Thymus (tissue), 11 donors: ENCODE results near the gene GNG7. TPM values are rescaled to one million over a fixed set of nuclear protein-coding genes. Genes with fewer than 3 reads are reported as not detected.
"Not testable (repeated sequence)": the region's sequence is repeated elsewhere in the genome, so short reads cannot be mapped to it uniquely, and the experiment has no call there.

ENCODE experiments used
- DNase-seq, 9 donors: peaks; one replicate each; pipeline ENCODE4 v3.0.0-alpha.2; 2013; ENCODE audit warnings: low spot score in 9 of 9, low read depth in 6 of 9, missing footprints in 1 of 9
- H3K27ac ChIP-seq, 2 donors: one replicate each; pipeline ENCODE4 v1.5.1; 2013; ENCODE audit warnings: control low read depth in 1 of 2, low read depth in 1 of 2, low read length in 1 of 2, mild to moderate bottlenecking in 1 of 2, moderate library complexity in 1 of 2
- H3K27me3 ChIP-seq, 2 donors: one replicate each; pipeline ENCODE4 v1.5.1; 2013; ENCODE audit warnings: low read length in 1 of 2; ENCODE audit not compliant: control insufficient read depth in 2 of 2, insufficient read depth in 1 of 2
- H3K36me3 ChIP-seq, 2 donors: one replicate each; pipeline ENCODE4 v1.5.1; 2013; ENCODE audit warnings: low read length in 1 of 2, mild to moderate bottlenecking in 1 of 2, moderate library complexity in 1 of 2; ENCODE audit not compliant: control insufficient read depth in 2 of 2, insufficient read depth in 2 of 2
- H3K4me1 ChIP-seq, 2 donors: one replicate each; pipeline ENCODE4 v1.5.1; 2013; ENCODE audit warnings: low read length in 2 of 2; ENCODE audit not compliant: control insufficient read depth in 2 of 2, insufficient read depth in 2 of 2
- H3K4me3 ChIP-seq, 2 donors: one replicate each; pipeline ENCODE4 v1.5.1; 2013; ENCODE audit warnings: low read length in 2 of 2, control low read depth in 1 of 2, mild to moderate bottlenecking in 1 of 2
- H3K9me3 ChIP-seq, 2 donors: one replicate each; pipeline ENCODE4 v1.5.1; 2013; ENCODE audit warnings: low read length in 1 of 2, mild to moderate bottlenecking in 1 of 2; ENCODE audit not compliant: control insufficient read depth in 2 of 2, insufficient read depth in 1 of 2
- WGBS: extraction: QIAGEN DNeasy Blood & Tissue Kit; methylation state at CpG from one replicate; pipeline ENCODE4 v1.1.7; 2013; 5-methylcytosine and 5-hydroxymethylcytosine counted together
- polyA plus RNA-seq: library from polyadenylated mRNA; stranded (reverse); fragments of 200-250 nt; gene quantifications from one replicate; pipeline ENCODE4 v1.2.3, GENCODE V29; 2013
- total RNA-seq: library from RNA; stranded (reverse); fragments of 120-200 nt; gene quantifications from one replicate; pipeline ENCODE4 v1.2.4, GENCODE V29; 2013
- donor health status: healthy.

GNG7 gene
- total and polyA plus RNA-seq, 2 donors, result 0.71 to 4.2 TPM

GRCh38 chr19:2648099-2648498 lies 54.4 kb downstream of the GNG7 start:
- no peaks in the 10 kb centered on the region for H3K36me3 ChIP-seq
- peaks cover 0 to 3% of the 10 kb centered on the region in 2 donors for H3K4me1 ChIP-seq
- no peak for DNase-seq
- no peak overlapping the region for H3K4me3 ChIP-seq
- H3K27me3 ChIP-seq, result peaks cover 0 to 2% of the 10 kb centered on the region in 2 donors
- 79% methylated on average over 5 of the region's 5 CpGs for WGBS
- peaks cover 0 to 5% of the 10 kb centered on the region in 2 donors for H3K9me3 ChIP-seq
- H3K27ac ChIP-seq, result no peak overlapping the region

- Histone ChIP-seq H3K27me3 (peaks cover 0 to 2% of the 10 kb centered on the region in 2 donors), H3K4me3 (no peak overlapping the region), H3K4me1 (peaks cover 0 to 3% of the 10 kb centered on the region in 2 donors), H3K36me3 (no peaks in the 10 kb centered on the region), H3K9me3 (peaks cover 0 to 5% of the 10 kb centered on the region in 2 donors), H3K27ac (no peak overlapping the region)
- no peak for DNase-seq
- WGBS, result 97% methylated on average over 20 of the region's 20 CpGs
Measured at GRCh38 chr19:2646866-2647535, 55.5 kb downstream of the GNG7 start.

GRCh38 chr19:2645826-2646225 lies 56.7 kb downstream of the GNG7 start:
- Histone ChIP-seq H3K27me3 (peaks cover 0 to 8% of the 10 kb centered on the region in 2 donors), H3K27ac (no peak overlapping the region), H3K4me1 (peaks cover 0 to 3% of the 10 kb centered on the region in 2 donors), H3K4me3 (no peak overlapping the region), H3K36me3 (no peaks in the 10 kb centered on the region), H3K9me3 (peaks cover 0 to 8% of the 10 kb centered on the region in 2 donors)
- no peak for DNase-seq
- WGBS, result 97% methylated on average over 16 of the region's 16 CpGs

GRCh38 chr19:2643123-2643737 lies 59.3 kb downstream of the GNG7 start:
- 98% methylated on average over 36 of the region's 38 CpGs for WGBS
- not testable (repeated sequence) for H3K27ac ChIP-seq, H3K4me3 ChIP-seq, H3K9me3 ChIP-seq, H3K4me1 ChIP-seq, H3K36me3 ChIP-seq, DNase-seq
- H3K27me3 ChIP-seq, result peaks cover 0 to 12% of the 10 kb centered on the region in 2 donors

- WGBS, result 98% methylated on average over 7 of the region's 7 CpGs
- no peak overlapping the region for H3K4me3 ChIP-seq
- peaks cover 0 to 12% of the 10 kb centered on the region in 2 donors for H3K27me3 ChIP-seq
- no peak overlapping the region for H3K27ac ChIP-seq
- no peaks in the 10 kb centered on the region for H3K36me3 ChIP-seq
- no peak for DNase-seq
- peaks cover 0 to 18% of the 10 kb centered on the region in 2 donors for H3K9me3 ChIP-seq
- peaks cover 0 to 16% of the 10 kb centered on the region in 2 donors for H3K4me1 ChIP-seq
Measured at GRCh38 chr19:2641332-2641698, 61.2 kb downstream of the GNG7 start.

GRCh38 chr19:2640563-2641331 lies 61.7 kb downstream of the GNG7 start:
- Histone ChIP-seq H3K4me1 (peaks cover 0 to 21% of the 10 kb centered on the region in 2 donors), H3K27me3 (peaks cover 0 to 14% of the 10 kb centered on the region in 2 donors), H3K4me3 (no peak overlapping the region), H3K9me3 (peaks cover 0 to 24% of the 10 kb centered on the region in 2 donors), H3K36me3 (no peaks in the 10 kb centered on the region), H3K27ac (no peak overlapping the region)
- WGBS, result 96% methylated on average over 17 of the region's 17 CpGs
- no peak for DNase-seq

- H3K36me3 ChIP-seq, result no peaks in the 10 kb centered on the region
- H3K27ac ChIP-seq, result no peak overlapping the region
- H3K4me3 ChIP-seq, result no peak overlapping the region
- no peak for DNase-seq
- 95% methylated on average over 2 of the region's 2 CpGs for WGBS
- H3K27me3 ChIP-seq, result peaks cover 0 to 14% of the 10 kb centered on the region in 2 donors
- H3K4me1 ChIP-seq, result peaks cover 0 to 25% of the 10 kb centered on the region in 2 donors
- peaks cover 0 to 27% of the 10 kb centered on the region in 2 donors for H3K9me3 ChIP-seq
Measured at GRCh38 chr19:2639999-2640398, 62.5 kb downstream of the GNG7 start.

GRCh38 chr19:2638417-2638940 lies 64.0 kb downstream of the GNG7 start:
- Histone ChIP-seq H3K4me3 (no peak overlapping the region), H3K4me1 (peaks cover 0 to 26% of the 10 kb centered on the region in 2 donors), H3K9me3 (peaks cover 0 to 27% of the 10 kb centered on the region in 2 donors), H3K27me3 (peaks cover 0 to 14% of the 10 kb centered on the region in 2 donors), H3K27ac (no peak overlapping the region), H3K36me3 (no peaks in the 10 kb centered on the region)
- DNase-seq, result no peak
- 80% methylated on average over 3 of the region's 3 CpGs for WGBS
